ENCODE results near the gene KAT6B. TPM values are rescaled to one million over a fixed set of nuclear protein-coding genes. Genes with fewer than 3 reads are reported as not detected.

Gene KAT6B
- total and polyA plus RNA-seq, 2 donors from 2014 or later: 2.9 to 34.2 TPM

- Histone ChIP-seq H3K27me3 (ENCODE audit: control insufficient read depth, insufficient read depth, low read length) (no peaks in the 10 kb centered on the region), H3K27ac (ENCODE audit: low read depth in 2 of 2, low read length in 2 of 2) (no peak overlapping the region), H3K9ac (ENCODE audit: low read length in 3 of 3) (no peak overlapping the region), H3K9me3 (ENCODE audit: control insufficient read depth in 2 of 3, insufficient read depth in 1 of 3, low read length in 3 of 3) (no peaks in the 10 kb centered on the region), H3K36me3 (ENCODE audit: control insufficient read depth in 2 of 3, insufficient read depth in 3 of 3, low read length in 3 of 3) (no peaks in the 10 kb centered on the region), H3K4me1 (ENCODE audit: control insufficient read depth in 2 of 3, insufficient read depth in 2 of 3, low read depth in 1 of 3, low read length in 3 of 3) (peaks cover 5 to 13% (median 6%) of the 10 kb centered on the region in 3 donors), H3K4me3 (ENCODE audit: low read length in 3 of 3) (no peak overlapping the region)
- no peak for FAIRE-seq
- intact Hi-C loops (cut with DNase I): no loop called here
- no peak for DNase-seq
- TF ChIP-seq CTCF (IDR thresholded peaks at IDR 0.05; ENCODE audit: borderline replicate concordance, extremely low read depth, insufficient read depth): no peak
Observed at GRCh38 chr10:74932648-74933047, 106.2 kb downstream of the KAT6B start.

- no peak for FAIRE-seq
- no peaks in the 10 kb centered on the region for H3K36me3 ChIP-seq (ENCODE audit: control insufficient read depth in 2 of 3, insufficient read depth in 3 of 3, low read length in 3 of 3)
- no peak for DNase-seq
- no peak overlapping the region for H3K9ac ChIP-seq (ENCODE audit: low read length in 3 of 3)
- H3K9me3 ChIP-seq (ENCODE audit: control insufficient read depth in 2 of 3, insufficient read depth in 1 of 3, low read length in 3 of 3): no peaks in the 10 kb centered on the region
- H3K27me3 ChIP-seq (ENCODE audit: control insufficient read depth, insufficient read depth, low read length): no peaks in the 10 kb centered on the region
- H3K4me3 ChIP-seq (ENCODE audit: low read length in 3 of 3): no peak overlapping the region
- peaks cover 6 to 13% (median 6%) of the 10 kb centered on the region in 3 donors for H3K4me1 ChIP-seq (ENCODE audit: control insufficient read depth in 2 of 3, insufficient read depth in 2 of 3, low read depth in 1 of 3, low read length in 3 of 3)
- intact Hi-C loops (cut with DNase I): no loop called here
- H3K27ac ChIP-seq (ENCODE audit: low read depth in 2 of 2, low read length in 2 of 2): no peak overlapping the region
- no peak for TF ChIP-seq CTCF (IDR thresholded peaks at IDR 0.05; ENCODE audit: borderline replicate concordance, extremely low read depth, insufficient read depth)
Observed at GRCh38 chr10:74934100-74934812, 107.9 kb downstream of the KAT6B start.

GRCh38 chr10:74936577-74937265, 110.3 kb downstream of the KAT6B start:
- intact Hi-C loops (cut with DNase I): no loop called here
- H3K9me3 ChIP-seq (ENCODE audit: control insufficient read depth in 2 of 3, insufficient read depth in 1 of 3, low read length in 3 of 3): no peaks in the 10 kb centered on the region
- H3K27ac ChIP-seq (ENCODE audit: low read depth in 2 of 2, low read length in 2 of 2): no peak overlapping the region
- FAIRE-seq (no peak), DNase-seq (peak in 2 of 5 donors; percentile 44 to 56)
- H3K4me3 ChIP-seq (ENCODE audit: low read length in 3 of 3): no peak overlapping the region
- no peaks in the 10 kb centered on the region for H3K27me3 ChIP-seq (ENCODE audit: control insufficient read depth, insufficient read depth, low read length)
- H3K36me3 ChIP-seq (ENCODE audit: control insufficient read depth in 2 of 3, insufficient read depth in 3 of 3, low read length in 3 of 3): no peaks in the 10 kb centered on the region
- TF ChIP-seq CTCF (IDR thresholded peaks at IDR 0.05; ENCODE audit: borderline replicate concordance, extremely low read depth, insufficient read depth): no peak
- no peak overlapping the region for H3K9ac ChIP-seq (ENCODE audit: low read length in 3 of 3)
- H3K4me1 ChIP-seq (ENCODE audit: control insufficient read depth in 2 of 3, insufficient read depth in 2 of 3, low read depth in 1 of 3, low read length in 3 of 3): peaks cover 6 to 19% (median 6%) of the 10 kb centered on the region in 3 donors
